Activated T-cell treated with anti-CD3 and anti-CD28 coated beads for 48 hours (primary cell): Measurements from ENCODE around the gene COL4A4.
"Not testable (repeated sequence)": the region's sequence is repeated elsewhere in the genome, so short reads cannot be mapped to it uniquely, and the experiment has no call there.

Experiments
- DNase-seq: peaks from one replicate; pipeline ENCODE4 v3.0.0-alpha.2; 2020; ENCODE audit warnings: low read depth

Gene COL4A4

GRCh38 chr2:227106845-227107759 is 56.9 kb downstream of the COL4A4 start:
- DNase-seq = peak; percentile 5

- DNase-seq = no peak
Observed at GRCh38 chr2:227103583-227103982, 60.4 kb downstream of the COL4A4 start.

GRCh38 chr2:227099340-227099739 is 64.7 kb downstream of the COL4A4 start:
- no peak for DNase-seq

GRCh38 chr2:227098162-227098515 is 65.9 kb downstream of the COL4A4 start:
- DNase-seq = no peak

- DNase-seq = no peak
Observed at GRCh38 chr2:227097495-227098161, 66.4 kb downstream of the COL4A4 start.

- DNase-seq = no peak
Observed at GRCh38 chr2:227095346-227095745, 68.7 kb downstream of the COL4A4 start.

GRCh38 chr2:227082286-227082685 is 81.7 kb downstream of the COL4A4 start:
- DNase-seq = no peak

GRCh38 chr2:227079726-227080125 is 84.3 kb downstream of the COL4A4 start:
- DNase-seq = no peak

- not testable (repeated sequence) for DNase-seq
Observed at GRCh38 chr2:227065065-227065464, 98.9 kb downstream of the COL4A4 start.

- DNase-seq = no peak
Observed at GRCh38 chr2:227058888-227059399, 105.1 kb downstream of the COL4A4 start.

- no peak for DNase-seq
Observed at GRCh38 chr2:227057743-227058447, 106.1 kb downstream of the COL4A4 start.

GRCh38 chr2:227057060-227057459 is 106.9 kb downstream of the COL4A4 start:
- no peak for DNase-seq

- no peak for DNase-seq
Observed at GRCh38 chr2:227054006-227054405, 110.0 kb downstream of the COL4A4 start.

GRCh38 chr2:227052879-227053278 is 111.1 kb downstream of the COL4A4 start:
- DNase-seq = no peak

GRCh38 chr2:227043981-227044380 is 120.0 kb downstream of the COL4A4 start:
- no peak for DNase-seq

- no peak for DNase-seq
Observed at GRCh38 chr2:227038550-227039189, 125.3 kb downstream of the COL4A4 start.

GRCh38 chr2:227036527-227036926 is 127.5 kb downstream of the COL4A4 start:
- DNase-seq = no peak

- no peak for DNase-seq
Observed at GRCh38 chr2:227035711-227036367, 128.2 kb downstream of the COL4A4 start.

- DNase-seq = peak; percentile 9
Observed at GRCh38 chr2:227033471-227034148, 130.4 kb downstream of the COL4A4 start.

- DNase-seq = no peak
Observed at GRCh38 chr2:227031379-227031778, 132.6 kb downstream of the COL4A4 start.

- DNase-seq = no peak
Observed at GRCh38 chr2:227030789-227031188, 133.2 kb downstream of the COL4A4 start.
